Measurements from ENCODE around the gene PLCB2. TPM values are rescaled to one million over a fixed set of nuclear protein-coding genes. Genes with fewer than 3 reads are reported as not detected.

The PLCB2 gene
- total RNA-seq, 1 donor from 2014 or later: 0.56 TPM

DNA sequence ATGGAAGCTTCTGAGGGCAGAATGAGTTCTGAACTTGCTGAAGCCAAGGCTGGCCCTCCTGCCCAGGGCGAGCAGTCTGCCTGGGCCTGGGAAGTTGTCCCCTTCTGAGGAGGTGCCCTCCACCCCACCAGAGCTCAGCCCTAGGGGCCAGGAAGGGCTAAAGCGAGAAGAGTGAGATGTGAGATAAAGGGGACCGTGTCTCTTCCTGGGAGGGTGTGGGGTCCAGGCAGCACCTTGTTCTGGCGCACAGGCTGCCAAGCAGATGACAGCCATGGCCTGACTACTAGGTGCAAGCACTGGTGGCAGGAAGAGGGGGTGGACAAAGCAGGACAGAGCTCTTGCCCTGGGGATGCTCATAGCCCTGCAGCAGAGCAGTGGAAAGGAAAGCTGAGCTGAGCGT, 65.1 kb downstream of the PLCB2 start:
- DNase-seq (ENCODE audit: low spot score): no peak
- Histone ChIP-seq H2AFZ (replicated peaks) (no peak overlapping the region), H3K4me1 (peaks cover 4% of the 10 kb centered on the region), H3K4me2 (no peak overlapping the region), H3K4me3 (no peak overlapping the region), H4K20me1 (ENCODE audit: low read depth) (no peaks in the 10 kb centered on the region), H3K9ac (no peak overlapping the region), H3K79me2 (ENCODE audit: low read depth) (no peaks in the 10 kb centered on the region), H3K36me3 (no peaks in the 10 kb centered on the region), H3F3A (ENCODE audit: low read depth) (no peaks in the 10 kb centered on the region), H3K9me3 (ENCODE audit: low read depth) (no peaks in the 10 kb centered on the region), H3K27me3 (peaks cover 24% of the 10 kb centered on the region), H3K27ac (no peak overlapping the region)
- peaks cover 12% of the 10 kb centered on the region for H3K27me3 Mint-ChIP-seq (ENCODE audit: insufficient read depth, low read depth)
- peaks cover 17% of the 10 kb centered on the region for H3K4me1 Mint-ChIP-seq
- H3K4me3 Mint-ChIP-seq: no peak overlapping the region
- TF ChIP-seq, protein P1, sequence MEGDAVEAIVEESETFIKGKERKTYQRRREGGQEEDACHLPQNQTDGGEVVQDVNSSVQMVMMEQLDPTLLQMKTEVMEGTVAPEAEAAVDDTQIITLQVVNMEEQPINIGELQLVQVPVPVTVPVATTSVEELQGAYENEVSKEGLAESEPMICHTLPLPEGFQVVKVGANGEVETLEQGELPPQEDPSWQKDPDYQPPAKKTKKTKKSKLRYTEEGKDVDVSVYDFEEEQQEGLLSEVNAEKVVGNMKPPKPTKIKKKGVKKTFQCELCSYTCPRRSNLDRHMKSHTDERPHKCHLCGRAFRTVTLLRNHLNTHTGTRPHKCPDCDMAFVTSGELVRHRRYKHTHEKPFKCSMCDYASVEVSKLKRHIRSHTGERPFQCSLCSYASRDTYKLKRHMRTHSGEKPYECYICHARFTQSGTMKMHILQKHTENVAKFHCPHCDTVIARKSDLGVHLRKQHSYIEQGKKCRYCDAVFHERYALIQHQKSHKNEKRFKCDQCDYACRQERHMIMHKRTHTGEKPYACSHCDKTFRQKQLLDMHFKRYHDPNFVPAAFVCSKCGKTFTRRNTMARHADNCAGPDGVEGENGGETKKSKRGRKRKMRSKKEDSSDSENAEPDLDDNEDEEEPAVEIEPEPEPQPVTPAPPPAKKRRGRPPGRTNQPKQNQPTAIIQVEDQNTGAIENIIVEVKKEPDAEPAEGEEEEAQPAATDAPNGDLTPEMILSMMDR (IDR thresholded peaks at IDR 0.05): no peak
- TF ChIP-seq EZH2 (IDR thresholded peaks at IDR 0.05) (no peak), EZH2phosphoT487 (IDR thresholded peaks at IDR 0.05) (no peak)
- H3K36me3 Mint-ChIP-seq: no peaks in the 10 kb centered on the region
- H3K9me3 Mint-ChIP-seq: no peaks in the 10 kb centered on the region
- no peak overlapping the region for H3K27ac Mint-ChIP-seq

DNA sequence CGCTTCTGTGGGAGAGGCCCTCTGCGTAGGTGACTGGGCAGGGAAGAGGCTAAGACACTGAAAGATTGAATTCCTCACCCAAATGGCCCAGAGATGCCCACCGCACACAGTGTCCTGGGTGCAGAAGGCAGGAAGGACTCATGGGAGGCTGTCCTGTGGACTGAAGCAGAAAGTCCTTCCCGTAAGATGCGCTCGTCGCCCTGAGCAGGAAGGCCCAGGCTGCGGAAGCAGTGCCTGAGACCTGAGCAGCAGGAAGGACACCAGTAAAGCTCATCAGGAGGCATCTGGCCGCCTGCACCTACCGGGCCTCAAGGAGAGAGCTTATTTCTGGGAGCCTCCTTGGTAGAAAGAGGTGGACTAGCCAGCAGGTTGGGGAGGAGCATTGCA, 65.5 kb downstream of the PLCB2 start:
- Mint-ChIP-seq H3K4me3 (no peak overlapping the region), H3K36me3 (no peaks in the 10 kb centered on the region), H3K27ac (no peak overlapping the region), H3K4me1 (peaks cover 17% of the 10 kb centered on the region), H3K9me3 (no peaks in the 10 kb centered on the region), H3K27me3 (ENCODE audit: insufficient read depth, low read depth) (peaks cover 13% of the 10 kb centered on the region)
- Histone ChIP-seq H3K4me1 (peaks cover 4% of the 10 kb centered on the region), H3K4me2 (no peak overlapping the region), H3K4me3 (no peak overlapping the region), H3K9ac (no peak overlapping the region), H3K9me3 (ENCODE audit: low read depth) (no peaks in the 10 kb centered on the region), H3K36me3 (no peaks in the 10 kb centered on the region), H3K27ac (no peak overlapping the region), H3K27me3 (peaks cover 26% of the 10 kb centered on the region), H2AFZ (replicated peaks) (no peak overlapping the region), H4K20me1 (ENCODE audit: low read depth) (no peaks in the 10 kb centered on the region), H3F3A (ENCODE audit: low read depth) (no peaks in the 10 kb centered on the region), H3K79me2 (ENCODE audit: low read depth) (no peaks in the 10 kb centered on the region)
- no peak for TF ChIP-seq EZH2phosphoT487 (IDR thresholded peaks at IDR 0.05)
- TF ChIP-seq EZH2 (IDR thresholded peaks at IDR 0.05): no peak
- TF ChIP-seq, protein P1 (IDR thresholded peaks at IDR 0.05): no peak
- no peak for DNase-seq (ENCODE audit: low spot score)

DNA sequence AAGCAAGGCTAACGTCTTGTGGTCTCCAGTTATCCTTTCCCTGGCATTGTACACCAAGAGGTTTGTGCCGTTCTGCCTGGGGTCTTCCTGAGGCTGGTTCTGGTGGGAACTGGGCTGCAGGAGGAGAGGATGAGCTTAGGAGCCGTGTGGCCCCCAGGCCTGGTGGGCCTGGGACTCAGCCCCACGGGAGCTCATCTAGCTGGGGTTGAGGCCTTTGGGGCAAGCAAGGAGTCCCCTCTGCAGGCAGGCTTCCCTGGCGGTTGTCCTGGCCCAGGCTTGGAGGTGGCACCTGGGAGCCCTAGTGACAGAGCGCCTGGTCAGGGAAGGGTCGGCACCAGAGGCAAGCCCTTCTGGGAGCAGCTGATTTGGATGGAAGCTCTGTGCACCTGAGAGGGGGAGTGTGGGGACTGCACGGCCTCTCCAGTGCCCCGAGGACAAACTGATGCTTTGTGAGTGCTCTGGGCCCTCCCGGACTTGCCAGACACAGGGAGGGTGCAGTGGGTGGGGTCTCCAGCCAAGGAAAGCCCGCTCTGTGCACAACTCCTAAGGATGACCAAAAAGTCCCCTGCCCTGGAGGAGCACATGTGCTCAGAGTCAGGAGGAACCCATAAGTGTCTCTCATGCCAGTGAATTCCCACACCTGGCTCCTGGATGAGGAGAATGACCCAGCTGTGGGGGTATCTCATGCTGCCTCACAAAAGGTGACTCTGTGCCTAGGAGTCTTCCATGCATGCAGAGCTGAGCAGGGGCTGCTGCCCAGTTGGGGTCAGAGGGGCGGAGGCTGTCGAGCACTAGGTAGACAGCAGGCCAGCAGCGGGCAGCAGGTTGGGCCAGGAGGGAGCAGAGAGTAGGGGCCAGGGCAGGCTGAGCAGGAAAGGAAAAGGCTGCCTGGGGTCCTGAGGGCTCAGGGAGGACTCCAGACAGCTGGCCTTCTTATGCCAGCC, 66.2 kb downstream of the PLCB2 start:
- no peaks in the 10 kb centered on the region for H3K36me3 Mint-ChIP-seq
- no peak overlapping the region for H3K27ac Mint-ChIP-seq
- H3K9me3 Mint-ChIP-seq: no peaks in the 10 kb centered on the region
- Histone ChIP-seq H3F3A (ENCODE audit: low read depth) (no peaks in the 10 kb centered on the region), H3K4me2 (no peak overlapping the region), H2AFZ (replicated peaks) (no peak overlapping the region), H4K20me1 (ENCODE audit: low read depth) (no peaks in the 10 kb centered on the region), H3K9me3 (ENCODE audit: low read depth) (no peaks in the 10 kb centered on the region), H3K27me3 (peaks cover 27% of the 10 kb centered on the region), H3K79me2 (ENCODE audit: low read depth) (no peaks in the 10 kb centered on the region), H3K4me3 (no peak overlapping the region), H3K9ac (no peak overlapping the region), H3K4me1 (peaks cover 4% of the 10 kb centered on the region), H3K36me3 (no peaks in the 10 kb centered on the region), H3K27ac (no peak overlapping the region)
- DNase-seq (ENCODE audit: low spot score): no peak
- no peak overlapping the region for H3K4me3 Mint-ChIP-seq
- H3K4me1 Mint-ChIP-seq: peaks cover 17% of the 10 kb centered on the region
- peaks cover 13% of the 10 kb centered on the region for H3K27me3 Mint-ChIP-seq (ENCODE audit: insufficient read depth, low read depth)
- TF ChIP-seq, protein P1 (IDR thresholded peaks at IDR 0.05): no peak
- TF ChIP-seq EZH2 (IDR thresholded peaks at IDR 0.05) (no peak), EZH2phosphoT487 (IDR thresholded peaks at IDR 0.05) (no peak)

Data from neural progenitor cell (in vitro differentiated cells).